GM06990 (cell line): ENCODE data around the gene SGK2.

Experiments used
- DNase-seq: peaks from one replicate; pipeline ENCODE4 v3.0.0-alpha.2; 2011; ENCODE audit not compliant: insufficient read length; ENCODE audit errors: extremely low read depth
- H3K27me3 ChIP-seq: replicated peaks from 2 replicates; pipeline ENCODE4 v1.6.0; 2011; ENCODE audit warnings: low read length; ENCODE audit not compliant: control insufficient read depth, insufficient read depth
- H3K36me3 ChIP-seq: 2 replicates; pipeline ENCODE4 v1.5.1; 2011; ENCODE audit warnings: low read length; ENCODE audit not compliant: control insufficient read depth, insufficient read depth
- H3K4me3 ChIP-seq: replicated peaks from 2 replicates; pipeline ENCODE4 v1.5.1; 2011; ENCODE audit warnings: low read depth, mild to moderate bottlenecking, control low read depth, low read length
- TF ChIP-seq, protein P1 (sequence below): IDR thresholded peaks from 2 replicates; pipeline ENCODE4 v1.5.1; 2011; ENCODE audit warnings: low read length, control low read depth, mild to moderate bottlenecking, inconsistent platforms; ENCODE audit not compliant: insufficient read depth, poor library complexity, severe bottlenecking

Gene SGK2

DNA sequence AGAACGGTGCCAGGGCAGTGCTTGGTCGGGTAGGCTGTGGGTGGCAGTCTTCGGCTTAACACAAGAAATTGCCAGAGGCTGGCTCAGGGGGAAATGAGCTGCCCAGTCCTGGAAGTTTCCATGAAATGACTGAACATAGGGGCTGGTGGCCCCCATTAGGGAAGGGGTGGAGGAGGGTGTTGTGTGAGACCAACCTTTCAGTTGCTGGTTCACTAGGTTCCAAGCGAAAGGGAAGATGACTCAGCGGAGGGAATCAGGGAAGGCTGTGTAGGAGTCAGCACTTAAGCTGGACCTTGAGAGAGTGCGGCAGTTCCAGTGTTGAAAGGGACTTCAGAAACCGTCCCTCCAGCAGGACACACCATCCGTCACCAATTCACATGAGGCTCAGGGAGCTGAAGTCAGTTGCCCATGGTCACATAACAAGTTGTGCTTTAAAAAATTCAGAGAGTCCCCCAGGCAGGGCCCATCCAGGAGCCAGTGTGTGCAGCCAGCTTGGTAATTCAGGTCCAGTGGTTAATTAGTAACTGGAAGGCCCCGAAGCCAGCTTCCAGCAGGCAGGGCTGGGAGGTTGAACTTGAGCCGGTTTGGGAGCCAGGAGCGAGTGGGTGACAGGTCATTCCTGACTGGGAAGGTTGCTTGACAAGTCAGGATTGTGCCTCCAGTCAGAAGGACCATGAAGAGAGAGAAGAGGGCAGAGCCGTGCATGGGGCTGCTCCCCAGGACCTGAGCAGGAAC is at the start of gene SGK2:
Gene SGK2, plus strand, starts transcription at position 616 of the 735 bp plus-strand sequence. CDS start 7,469 bp downstream, outside the sequence.
- H3K36me3 ChIP-seq, result no peaks in the 10 kb centered on the region
- TF ChIP-seq, protein P1, sequence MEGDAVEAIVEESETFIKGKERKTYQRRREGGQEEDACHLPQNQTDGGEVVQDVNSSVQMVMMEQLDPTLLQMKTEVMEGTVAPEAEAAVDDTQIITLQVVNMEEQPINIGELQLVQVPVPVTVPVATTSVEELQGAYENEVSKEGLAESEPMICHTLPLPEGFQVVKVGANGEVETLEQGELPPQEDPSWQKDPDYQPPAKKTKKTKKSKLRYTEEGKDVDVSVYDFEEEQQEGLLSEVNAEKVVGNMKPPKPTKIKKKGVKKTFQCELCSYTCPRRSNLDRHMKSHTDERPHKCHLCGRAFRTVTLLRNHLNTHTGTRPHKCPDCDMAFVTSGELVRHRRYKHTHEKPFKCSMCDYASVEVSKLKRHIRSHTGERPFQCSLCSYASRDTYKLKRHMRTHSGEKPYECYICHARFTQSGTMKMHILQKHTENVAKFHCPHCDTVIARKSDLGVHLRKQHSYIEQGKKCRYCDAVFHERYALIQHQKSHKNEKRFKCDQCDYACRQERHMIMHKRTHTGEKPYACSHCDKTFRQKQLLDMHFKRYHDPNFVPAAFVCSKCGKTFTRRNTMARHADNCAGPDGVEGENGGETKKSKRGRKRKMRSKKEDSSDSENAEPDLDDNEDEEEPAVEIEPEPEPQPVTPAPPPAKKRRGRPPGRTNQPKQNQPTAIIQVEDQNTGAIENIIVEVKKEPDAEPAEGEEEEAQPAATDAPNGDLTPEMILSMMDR, result no peak
- H3K4me3 ChIP-seq, result no peak within 1 kb of the TSS
- H3K27me3 ChIP-seq, result no peaks in the 10 kb centered on the region
- no peak for DNase-seq

DNA sequence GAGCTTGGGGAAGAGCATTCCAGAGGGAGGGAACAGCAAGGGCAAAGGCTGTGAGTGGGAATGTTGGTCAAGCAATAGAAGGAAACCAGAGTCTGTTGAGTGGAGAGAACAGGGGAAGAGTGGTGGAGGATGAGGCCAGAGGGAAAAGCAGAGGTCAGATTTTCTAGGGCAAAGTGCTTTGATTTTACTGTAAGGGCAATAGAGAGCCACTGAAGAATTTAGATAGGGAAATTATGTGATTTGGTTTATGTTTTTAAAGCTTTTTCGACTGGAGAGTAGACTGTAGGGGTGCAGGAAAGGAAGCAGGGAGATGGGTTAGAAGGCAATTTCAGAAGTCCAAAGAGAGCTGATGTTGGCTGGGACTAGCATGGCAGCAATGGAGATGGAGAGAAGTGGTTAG is 46.9 kb upstream of the SGK2 start:
- Histone ChIP-seq H3K27me3 (no peaks in the 10 kb centered on the region; the same call in 1 of the 2 replicates), H3K36me3 (no peaks in the 10 kb centered on the region), H3K4me3 (no peak overlapping the region)
- TF ChIP-seq, protein P1, result no peak
- no peak for DNase-seq

DNA sequence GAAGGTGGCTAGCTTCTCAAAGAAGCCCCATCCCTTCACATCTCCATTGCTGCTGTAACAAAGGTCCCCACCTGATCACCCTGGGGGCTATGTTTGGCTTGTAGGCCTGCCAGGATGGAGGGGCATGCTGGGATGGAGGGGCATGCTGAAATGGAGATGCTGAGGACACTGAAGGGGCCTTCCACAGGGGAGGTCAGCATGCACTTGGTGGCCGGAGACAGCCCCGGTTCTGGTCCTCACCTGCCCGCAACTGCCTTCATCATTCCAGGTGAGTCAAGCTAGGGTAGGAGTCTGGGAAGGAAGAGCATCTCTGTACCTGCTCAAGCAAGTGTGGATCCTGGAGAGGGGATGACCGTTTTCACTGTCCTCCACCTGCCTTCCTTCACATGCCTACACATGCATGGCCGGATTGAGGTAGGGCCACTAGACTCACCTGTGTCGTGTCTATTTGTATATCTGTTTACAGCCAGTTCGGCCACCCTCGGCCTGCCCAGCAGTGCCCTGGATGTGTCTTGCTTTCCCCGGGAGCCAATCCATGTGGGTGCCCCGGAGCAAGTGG is 45.4 kb upstream of the SGK2 start:
- no peak for DNase-seq
- Histone ChIP-seq H3K27me3 (no peaks in the 10 kb centered on the region), H3K36me3 (no peaks in the 10 kb centered on the region), H3K4me3 (peak overlapping the region; percentile 67)
- TF ChIP-seq, protein P1, result no peak

DNA sequence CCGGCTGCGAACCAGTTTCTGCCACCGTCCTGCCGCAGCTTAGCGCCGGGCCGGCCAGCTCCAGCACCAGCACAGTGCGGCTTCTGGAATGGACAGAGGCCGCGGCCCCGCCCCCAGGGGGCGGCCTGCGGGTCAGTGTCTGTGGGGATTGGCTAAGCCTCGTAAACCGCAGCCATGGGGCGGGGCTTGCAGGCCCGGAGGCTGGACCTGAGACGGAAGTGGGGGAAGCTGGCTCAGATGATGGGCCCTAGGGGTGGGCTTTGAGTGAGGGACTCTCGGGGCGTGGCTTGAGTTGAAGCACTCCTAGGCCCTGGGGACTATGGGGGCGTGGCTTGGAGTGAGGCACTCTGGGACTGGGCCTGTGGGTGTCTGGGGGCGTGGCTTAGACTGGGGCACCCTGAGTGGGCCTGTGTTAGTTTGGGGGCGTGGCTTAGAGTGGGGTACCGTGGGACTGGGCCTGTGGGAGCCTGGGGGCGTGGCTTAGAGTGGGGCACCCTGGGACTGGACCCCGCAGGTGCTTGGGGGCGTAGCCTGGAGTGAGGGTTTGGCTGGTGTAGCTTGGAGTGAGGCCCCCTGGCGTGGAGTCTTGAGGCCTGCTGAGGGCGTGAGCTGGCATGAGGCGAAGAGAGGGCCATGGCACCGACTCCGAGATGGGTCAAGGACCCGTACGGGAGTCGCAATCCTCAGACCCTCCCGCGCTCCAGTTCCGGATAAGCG is 44.7 kb upstream of the SGK2 start:
- DNase-seq, result peak; percentile 95
- TF ChIP-seq, protein P1, result peak; percentile 39
- Histone ChIP-seq H3K36me3 (no peaks in the 10 kb centered on the region), H3K4me3 (peak overlapping the region; percentile 74), H3K27me3 (no peaks in the 10 kb centered on the region)

DNA sequence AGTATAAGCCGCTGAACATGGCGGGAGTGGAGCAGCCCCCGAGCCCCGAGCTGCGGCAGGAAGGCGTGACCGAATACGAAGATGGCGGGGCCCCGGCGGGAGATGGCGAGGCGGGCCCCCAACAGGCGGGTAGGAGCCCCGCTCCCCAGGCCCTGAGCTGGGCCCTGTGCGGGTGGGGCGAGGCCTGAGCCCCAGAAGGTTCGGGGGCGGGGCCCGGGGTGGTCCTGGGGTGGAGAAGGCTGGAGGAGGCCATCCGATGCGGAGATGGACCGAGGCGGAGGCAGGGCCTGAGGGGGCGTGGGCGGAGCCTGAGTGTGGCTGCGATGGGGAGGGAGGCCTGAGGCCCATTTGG is 44.2 kb upstream of the SGK2 start:
- H3K27me3 ChIP-seq, result no peaks in the 10 kb centered on the region
- peak overlapping the region; percentile 74 for H3K4me3 ChIP-seq
- H3K36me3 ChIP-seq, result no peaks in the 10 kb centered on the region
- TF ChIP-seq, protein P1, result no peak
- DNase-seq, result no peak
